GM13976 (cell line): Measurements from ENCODE around the gene TTC34.

Experiments used
- DNase-seq: peaks from one replicate; pipeline ENCODE4 v3.0.0; 2012; ENCODE audit warnings: low spot score
- CTCF ChIP-seq: IDR thresholded peaks from 2 replicates; pipeline ENCODE4 v1.5.1; 2012; ENCODE audit warnings: borderline replicate concordance, mild to moderate bottlenecking; ENCODE audit not compliant: insufficient read depth; ENCODE audit errors: extremely low read depth, missing control alignments, control extremely low read depth
- in situ Hi-C: fragments of 300-500 bp; cut with MboI; formaldehyde crosslinking; loops from one replicate; pipeline ENCODE4 v1.12.0; 2022; ENCODE audit warnings: low sequenced_read_pairs, mixed read lengths, inconsistent platforms; ENCODE audit not compliant: unreplicated experiment

The TTC34 gene

GRCh38 chr1:2598329-2598931 lies 203.1 kb downstream of the TTC34 start:
- in situ Hi-C loops, result no loop called here
- no peak for TF ChIP-seq CTCF
- DNase-seq, result no peak

- in situ Hi-C loops, result no loop called here
- TF ChIP-seq CTCF, result no peak
- no peak for DNase-seq
Observed at GRCh38 chr1:2597441-2598328, 203.8 kb downstream of the TTC34 start.

DNA sequence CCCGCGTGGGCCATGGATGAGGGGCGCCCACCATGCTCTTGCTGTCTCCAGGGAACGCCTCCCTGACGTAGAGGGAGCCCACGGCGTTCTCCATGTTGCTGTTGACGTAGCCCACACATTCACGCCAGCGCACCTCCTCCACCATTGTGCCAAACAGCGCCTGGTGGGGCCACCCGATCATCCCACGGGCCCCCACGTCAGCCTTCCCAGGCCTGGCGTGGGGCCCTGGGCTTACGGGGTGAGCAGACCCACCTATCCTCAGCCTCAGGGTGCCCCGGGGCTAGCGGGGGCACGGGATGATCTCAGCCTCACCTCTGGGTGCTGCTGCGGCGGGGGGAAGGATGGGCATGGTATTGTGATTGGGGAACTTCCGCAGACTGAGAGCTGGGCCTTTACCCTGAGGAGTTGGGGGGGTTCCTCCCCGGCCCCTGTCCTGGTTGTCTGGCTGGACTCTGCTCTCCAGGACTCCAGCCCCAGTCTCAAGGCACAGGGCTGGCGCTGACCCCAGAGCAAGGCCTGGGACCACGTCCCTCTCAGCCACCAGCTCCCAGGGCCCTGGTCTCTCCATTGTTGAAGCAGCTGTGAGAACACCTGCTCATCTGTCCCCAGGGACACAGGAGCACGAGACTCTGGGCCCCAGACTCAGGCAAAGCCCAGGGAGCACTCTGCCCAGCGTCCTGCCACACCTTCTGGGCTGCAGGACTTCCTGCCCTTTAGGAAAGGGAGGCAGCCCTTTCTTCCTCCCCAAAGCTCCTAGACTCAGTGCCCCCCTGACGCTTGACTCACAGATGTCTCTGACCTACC lies 204.8 kb downstream of the TTC34 start:
- TF ChIP-seq CTCF, result no peak
- DNase-seq, result no peak
- in situ Hi-C loops, result no loop called here

DNA sequence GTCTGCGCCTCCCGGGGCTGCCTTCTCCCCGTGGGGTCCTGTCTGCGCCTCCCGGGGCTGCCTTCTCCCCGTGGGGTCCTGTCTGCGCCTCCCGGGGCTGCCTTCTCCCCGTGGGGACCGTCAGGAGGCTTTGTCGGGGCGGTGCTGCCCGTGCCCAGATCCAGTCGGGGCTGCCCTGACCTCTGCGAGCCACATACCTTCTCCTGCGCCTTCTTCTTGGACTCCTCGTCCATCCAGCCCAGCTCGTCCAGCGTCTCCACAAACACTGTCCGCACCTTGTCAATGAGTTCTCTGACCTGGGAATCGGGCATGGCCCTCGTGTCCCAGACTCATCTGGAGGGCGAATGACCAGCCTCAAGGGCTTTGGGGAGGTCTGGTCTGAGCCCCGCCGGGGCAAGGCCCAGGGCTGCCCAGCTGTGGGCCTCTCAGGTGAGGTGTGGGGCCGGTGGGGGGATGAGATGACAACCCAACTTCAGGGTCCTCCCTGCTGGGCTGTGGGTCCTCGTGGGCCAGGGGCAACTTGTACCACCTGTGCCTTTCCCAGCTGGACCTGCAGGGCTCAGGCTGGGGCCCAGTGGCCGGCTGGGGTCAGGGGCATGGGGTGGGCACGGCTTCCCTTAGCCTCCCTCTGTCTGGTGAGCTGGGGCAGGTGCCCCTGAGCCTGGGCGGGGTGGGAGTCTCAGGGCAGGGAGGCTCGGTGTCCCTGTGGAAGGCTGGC lies 205.5 kb downstream of the TTC34 start:
- in situ Hi-C loops, result no loop called here
- no peak for DNase-seq
- TF ChIP-seq CTCF, result no peak

- no peak for DNase-seq
- no peak for TF ChIP-seq CTCF
- in situ Hi-C loops, result no loop called here
Observed at GRCh38 chr1:2595261-2595811, 206.2 kb downstream of the TTC34 start.
